ENCODE results near the gene UBE2K.

Gene UBE2K

GRCh38 chr4:39716356-39716755 lies 18.4 kb downstream of the UBE2K start:
- no peak for TF ChIP-seq TAF1 (IDR thresholded peaks at IDR 0.05; ENCODE audit: low read depth)

- TF ChIP-seq REST (IDR thresholded peaks at IDR 0.05; ENCODE audit: low read depth) (no peak), TAF1 (IDR thresholded peaks at IDR 0.05; ENCODE audit: low read depth) (no peak), ZBTB7A (IDR thresholded peaks at IDR 0.05; ENCODE audit: low read depth) (no peak), CREB1 (IDR thresholded peaks at IDR 0.05; ENCODE audit: low read depth) (no peak), FOXM1 (IDR thresholded peaks at IDR 0.05; ENCODE audit: borderline replicate concordance, low read depth) (no peak), MAX (IDR thresholded peaks at IDR 0.05) (no peak), TEAD4 (IDR thresholded peaks at IDR 0.05) (no peak), RAD21 (IDR thresholded peaks at IDR 0.05; ENCODE audit: low read depth) (no peak), EP300 (IDR thresholded peaks at IDR 0.05; ENCODE audit: borderline replicate concordance) (no peak), CEBPB (IDR thresholded peaks at IDR 0.05) (no peak), EGR1 (IDR thresholded peaks at IDR 0.05) (no peak), TCF12 (IDR thresholded peaks at IDR 0.05; ENCODE audit: low read depth) (no peak), YY1 (IDR thresholded peaks at IDR 0.05; ENCODE audit: low read depth) (no peak), USF1 (IDR thresholded peaks at IDR 0.05) (no peak), NFIC (IDR thresholded peaks at IDR 0.05) (no peak)
These were observed 20.7 kb downstream of the UBE2K start for GRCh38 chr4:39718366-39719323.

- no peak for TF ChIP-seq EGR1 (IDR thresholded peaks at IDR 0.05)
- TF ChIP-seq ZBTB7A (IDR thresholded peaks at IDR 0.05; ENCODE audit: low read depth): no peak
- no peak for TF ChIP-seq TCF12 (IDR thresholded peaks at IDR 0.05; ENCODE audit: low read depth)
- TF ChIP-seq FOXM1 (IDR thresholded peaks at IDR 0.05; ENCODE audit: borderline replicate concordance, low read depth): no peak
- no peak for TF ChIP-seq EP300 (IDR thresholded peaks at IDR 0.05; ENCODE audit: borderline replicate concordance)
- TF ChIP-seq USF1 (IDR thresholded peaks at IDR 0.05): no peak
These were observed 22.1 kb downstream of the UBE2K start for GRCh38 chr4:39719804-39720580.

GRCh38 chr4:39721788-39722187 lies 23.9 kb downstream of the UBE2K start:
- TF ChIP-seq TAF1 (IDR thresholded peaks at IDR 0.05; ENCODE audit: low read depth): no peak
- no peak for TF ChIP-seq ZBTB7A (IDR thresholded peaks at IDR 0.05; ENCODE audit: low read depth)
- TF ChIP-seq TEAD4 (IDR thresholded peaks at IDR 0.05): no peak
- TF ChIP-seq EP300 (IDR thresholded peaks at IDR 0.05; ENCODE audit: borderline replicate concordance): no peak
- no peak for TF ChIP-seq CEBPB (IDR thresholded peaks at IDR 0.05)
- no peak for TF ChIP-seq REST (IDR thresholded peaks at IDR 0.05; ENCODE audit: low read depth)
- TF ChIP-seq MAX (IDR thresholded peaks at IDR 0.05): no peak
- no peak for TF ChIP-seq NFIC (IDR thresholded peaks at IDR 0.05)
- TF ChIP-seq RAD21 (IDR thresholded peaks at IDR 0.05; ENCODE audit: low read depth): no peak
- no peak for TF ChIP-seq EGR1 (IDR thresholded peaks at IDR 0.05)
- TF ChIP-seq USF1 (IDR thresholded peaks at IDR 0.05): no peak
- TF ChIP-seq YY1 (IDR thresholded peaks at IDR 0.05; ENCODE audit: low read depth): no peak
- no peak for TF ChIP-seq CREB1 (IDR thresholded peaks at IDR 0.05; ENCODE audit: low read depth)
- no peak for TF ChIP-seq TCF12 (IDR thresholded peaks at IDR 0.05; ENCODE audit: low read depth)
- no peak for TF ChIP-seq FOXM1 (IDR thresholded peaks at IDR 0.05; ENCODE audit: borderline replicate concordance, low read depth)

GRCh38 chr4:39729557-39729956 lies 31.6 kb downstream of the UBE2K start:
- TF ChIP-seq FOXM1 (IDR thresholded peaks at IDR 0.05; ENCODE audit: borderline replicate concordance, low read depth) (no peak), USF1 (IDR thresholded peaks at IDR 0.05) (no peak), TCF12 (IDR thresholded peaks at IDR 0.05; ENCODE audit: low read depth) (no peak), NFIC (IDR thresholded peaks at IDR 0.05) (no peak), RAD21 (IDR thresholded peaks at IDR 0.05; ENCODE audit: low read depth) (no peak), MAX (IDR thresholded peaks at IDR 0.05) (no peak), ZBTB7A (IDR thresholded peaks at IDR 0.05; ENCODE audit: low read depth) (no peak), TEAD4 (IDR thresholded peaks at IDR 0.05) (no peak), CEBPB (IDR thresholded peaks at IDR 0.05) (no peak)
